SH-SY5Y (cell line): Measurements from ENCODE around the gene POLR2A.

Experiments used
- GATA2 ChIP-seq: IDR thresholded peaks from 2 replicates; pipeline ENCODE4 v1.6.1; 2011; ENCODE audit warnings: mild to moderate bottlenecking, low read depth, low read length
- GATA3 ChIP-seq: IDR thresholded peaks from 2 replicates; pipeline ENCODE4 v1.6.1; 2011; ENCODE audit warnings: low read depth, mild to moderate bottlenecking, low read length, moderate library complexity

POLR2A gene

DNA sequence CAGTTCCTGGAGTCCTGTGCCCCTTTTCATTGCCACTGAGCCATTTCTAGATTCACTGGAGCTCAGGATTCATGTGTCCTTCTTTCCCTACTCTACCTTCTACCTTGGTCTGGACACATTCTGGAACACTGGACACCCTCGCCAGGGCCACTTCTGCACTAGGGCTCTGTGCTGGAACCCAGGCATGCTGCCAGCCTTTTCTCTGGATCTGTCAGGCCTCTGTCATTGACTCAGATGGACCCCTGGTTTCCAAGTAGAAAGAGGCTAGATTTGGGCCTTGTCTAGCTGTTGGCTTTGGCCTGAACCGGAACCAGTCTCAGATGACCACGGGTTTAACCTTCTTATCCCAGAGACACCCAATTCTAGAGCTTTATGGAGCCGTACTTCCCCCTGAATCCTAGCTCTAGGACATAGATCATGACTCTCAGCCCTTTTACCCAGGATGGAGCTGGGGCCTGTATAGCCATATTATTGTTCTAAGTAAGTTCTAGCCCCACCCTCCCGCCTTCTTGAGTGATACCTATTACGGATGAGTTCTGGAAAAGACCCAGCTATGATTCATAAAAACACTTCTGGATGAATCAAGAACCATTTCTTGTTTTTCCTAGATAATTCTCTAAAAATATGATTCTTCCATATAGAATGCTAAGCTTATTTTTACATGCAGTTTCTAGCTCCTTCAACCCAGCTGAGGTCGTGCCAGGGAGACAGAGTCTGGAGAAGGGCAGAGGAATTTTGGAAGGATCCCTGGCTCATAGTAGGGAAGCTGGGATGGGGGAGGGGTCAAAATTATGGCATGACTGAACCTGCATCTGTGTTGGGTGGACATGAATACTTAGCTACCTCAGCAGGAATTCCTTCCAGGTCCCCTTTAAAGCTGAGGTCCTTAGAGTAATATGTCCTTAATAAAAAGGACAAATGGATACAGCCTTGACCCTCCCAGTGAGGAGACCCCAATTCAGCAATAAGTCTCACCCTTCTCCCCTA, 40.4 kb upstream of the POLR2A start:
- TF ChIP-seq GATA2 (no peak), GATA3 (no peak)

DNA sequence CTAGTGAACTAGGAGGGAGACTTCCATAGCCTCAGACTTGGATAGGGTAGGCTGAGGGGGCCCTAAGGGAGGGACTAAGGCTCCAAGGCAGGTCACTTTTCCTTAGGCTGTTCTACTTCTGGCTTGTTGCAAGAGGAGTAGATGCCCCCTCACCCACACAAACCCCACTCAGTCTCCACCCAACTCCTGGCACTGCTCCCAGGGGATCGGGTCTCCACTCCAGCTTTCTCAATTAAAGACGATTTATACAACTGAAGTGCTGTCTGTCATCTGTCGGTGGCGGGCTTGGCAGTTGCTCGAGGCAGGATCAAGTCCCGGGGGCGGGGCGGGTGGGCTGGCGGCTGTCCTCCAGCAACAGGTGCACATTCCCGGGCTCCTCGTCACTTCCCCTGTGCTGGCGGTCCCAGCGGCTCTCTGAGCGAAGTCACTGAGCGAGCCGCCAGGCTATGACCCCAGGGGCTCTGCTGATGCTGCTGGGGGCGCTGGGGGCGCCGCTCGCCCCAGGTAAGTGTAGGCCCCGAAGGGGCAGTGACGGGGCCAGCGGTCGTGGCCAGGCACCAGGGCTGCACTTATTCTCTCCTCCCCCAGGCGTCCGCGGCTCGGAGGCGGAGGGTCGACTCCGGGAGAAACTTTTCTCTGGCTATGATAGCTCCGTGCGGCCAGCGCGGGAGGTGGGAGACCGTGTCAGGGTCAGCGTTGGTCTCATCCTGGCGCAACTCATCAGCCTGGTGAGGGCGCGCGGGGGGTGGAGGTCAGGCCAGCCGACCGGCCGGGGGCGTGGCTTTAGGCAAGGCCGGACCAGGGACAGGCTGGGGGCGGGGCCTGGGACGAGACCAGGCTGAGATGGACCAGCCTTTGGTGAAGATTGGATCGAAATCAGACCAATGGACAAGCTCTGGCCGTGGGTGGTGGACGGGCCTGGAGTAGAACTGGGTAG, 39.2 kb upstream of the POLR2A start, which contains the start of gene CHRNB1:
Gene CHRNB1 (plus strand): TSS at position 380 of the 937 bp plus-strand sequence. CDS start 67 bp downstream, at position 447.
- no peak for TF ChIP-seq GATA2
- no peak for TF ChIP-seq GATA3

DNA sequence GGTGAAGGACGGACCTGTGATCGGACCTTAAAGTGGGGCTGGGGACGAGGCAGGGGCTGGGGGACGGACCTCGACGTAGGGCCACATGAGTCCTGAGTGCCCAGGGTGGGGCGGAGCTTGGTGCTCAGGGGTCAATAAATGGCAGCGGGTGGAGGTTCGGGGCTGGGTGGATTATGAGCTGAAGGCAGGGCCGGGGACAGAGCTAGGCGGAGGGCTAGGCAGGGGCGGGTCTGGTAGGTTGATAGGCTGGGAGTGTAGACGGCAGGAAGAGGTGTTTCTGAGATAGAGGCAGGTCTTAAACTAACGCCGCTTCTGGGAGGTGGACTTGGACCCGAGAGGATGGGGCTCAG, 38.6 kb upstream of the POLR2A start:
- TF ChIP-seq GATA2 (no peak), GATA3 (no peak)

DNA sequence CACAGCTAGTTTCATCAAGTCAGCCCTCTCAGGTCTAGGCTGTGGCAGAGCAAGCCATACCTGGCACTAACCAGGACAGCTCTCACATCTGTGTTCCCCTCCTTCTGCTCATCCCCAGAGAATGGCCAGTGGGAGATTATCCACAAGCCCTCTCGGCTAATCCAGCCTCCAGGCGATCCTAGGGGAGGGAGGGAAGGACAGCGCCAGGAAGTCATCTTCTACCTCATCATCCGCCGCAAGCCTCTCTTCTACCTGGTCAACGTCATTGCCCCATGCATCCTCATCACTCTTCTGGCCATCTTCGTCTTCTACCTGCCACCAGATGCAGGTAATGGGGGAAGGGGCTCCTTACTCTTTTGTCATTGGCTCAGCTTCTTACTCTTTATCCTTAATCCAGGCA, 35.7 kb upstream of the POLR2A start:
- TF ChIP-seq GATA3 (no peak), GATA2 (no peak)

DNA sequence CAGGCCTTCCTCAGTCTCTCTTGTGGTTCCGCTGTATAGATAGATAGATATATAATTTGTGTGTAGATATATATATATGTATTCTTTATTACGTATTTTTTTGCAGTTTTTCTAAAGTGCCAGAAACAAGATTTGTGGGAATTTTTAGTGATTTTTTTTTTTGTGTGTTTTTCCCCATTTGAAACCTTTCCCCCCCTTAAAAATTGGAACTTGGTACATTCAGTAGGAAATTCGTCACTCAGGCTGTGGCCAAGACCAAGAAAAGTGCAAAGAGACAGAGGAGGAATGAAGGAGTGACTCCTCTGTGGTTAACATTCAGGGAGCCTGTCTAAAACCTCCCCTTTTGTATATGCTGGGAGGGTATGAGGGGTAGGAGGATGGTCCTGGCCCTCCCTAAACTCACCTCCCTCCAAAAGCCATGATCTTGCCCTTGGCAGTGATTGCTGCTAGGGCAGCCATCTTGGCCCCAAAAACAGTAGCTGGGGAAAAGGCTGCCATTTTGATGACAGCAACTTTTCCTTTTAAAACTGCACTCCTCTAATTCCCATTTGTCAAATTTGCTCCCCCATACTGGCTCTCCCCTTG, 24.1 kb upstream of the POLR2A start:
- TF ChIP-seq GATA3 (no peak), GATA2 (no peak)

DNA sequence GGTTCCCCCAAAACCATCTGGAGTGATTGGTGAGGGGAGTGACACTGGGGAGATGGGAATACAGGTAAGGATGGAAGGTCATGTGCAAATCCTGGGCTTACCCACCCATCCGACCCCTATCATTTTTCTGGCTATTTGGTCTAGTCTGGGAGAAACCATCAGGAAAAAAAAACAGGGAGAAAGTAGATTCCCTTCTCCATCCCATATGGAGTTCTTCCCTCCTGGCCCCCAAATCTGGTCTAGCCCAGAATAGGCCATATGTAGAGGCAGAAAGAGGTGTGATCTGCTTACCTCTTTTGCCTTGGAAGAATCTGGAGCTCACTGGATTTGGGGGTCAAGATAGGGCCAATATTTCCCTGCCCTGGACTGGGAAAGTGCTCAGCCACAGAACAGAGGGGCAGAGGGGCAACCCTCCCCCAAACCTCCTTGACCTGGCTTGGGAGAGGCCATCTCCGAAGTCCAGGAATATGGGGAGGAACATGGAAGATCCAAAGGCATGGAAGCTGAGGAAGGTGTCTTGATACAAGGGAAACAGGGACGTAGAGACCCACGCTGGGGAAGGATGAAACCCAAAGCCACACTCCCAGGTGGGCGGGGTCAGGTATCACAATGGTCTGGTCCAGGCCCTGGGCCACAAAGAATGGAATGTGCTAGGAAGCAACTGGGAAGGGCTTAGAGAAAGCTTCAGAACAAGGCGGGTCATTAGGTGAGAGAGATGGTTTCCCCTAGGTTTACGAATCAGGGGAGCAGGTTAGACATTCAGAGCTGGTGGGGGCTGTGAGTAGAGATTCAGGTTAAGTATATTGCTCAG, 23.1 kb upstream of the POLR2A start:
- no peak for TF ChIP-seq GATA2
- no peak for TF ChIP-seq GATA3

DNA sequence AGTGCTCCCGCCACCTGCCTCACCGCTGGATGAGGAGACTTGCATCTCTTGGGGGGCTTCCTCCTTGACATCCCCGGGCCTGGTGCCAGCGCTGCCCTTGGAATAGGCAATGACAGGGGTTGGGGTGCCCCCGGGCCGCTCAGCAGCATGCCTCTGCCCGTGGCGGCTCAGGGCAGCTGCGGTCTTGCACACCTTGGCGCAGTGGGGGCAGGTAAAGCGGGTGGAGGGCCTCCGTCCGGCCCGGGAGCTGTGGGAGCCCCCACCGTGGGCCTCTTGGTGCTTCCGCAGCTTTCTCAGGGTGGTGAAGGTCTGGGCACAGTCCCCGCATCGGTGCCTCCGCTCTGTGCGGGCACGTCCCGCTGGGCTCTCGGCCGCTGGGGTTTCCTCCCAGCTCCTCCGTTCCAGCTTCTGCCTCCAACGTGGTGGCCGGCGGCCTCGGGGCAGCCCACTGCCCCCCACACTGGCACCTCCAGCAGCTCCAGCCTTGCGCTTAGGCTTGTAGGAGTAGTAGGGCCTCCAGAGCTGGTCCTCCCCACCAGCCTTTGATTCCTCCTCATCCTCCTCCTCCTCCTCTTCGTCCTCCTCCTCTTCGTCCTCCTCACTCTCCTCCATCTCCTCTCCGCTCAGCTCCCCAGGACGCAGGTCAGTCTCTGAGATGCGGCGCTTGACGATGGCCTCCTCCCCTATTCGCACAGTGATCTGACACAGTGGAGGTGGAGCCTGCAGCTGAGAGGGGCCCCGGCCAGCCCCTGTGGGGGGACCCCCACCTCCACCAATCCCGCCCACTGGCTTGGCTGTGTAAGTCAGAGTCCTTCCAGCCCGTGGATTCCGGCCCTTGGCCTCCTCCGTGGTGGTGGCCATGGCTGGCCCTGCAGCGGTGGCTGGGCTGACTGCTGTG, 21.4 kb upstream of the POLR2A start:
- TF ChIP-seq GATA2, result no peak
- no peak for TF ChIP-seq GATA3

DNA sequence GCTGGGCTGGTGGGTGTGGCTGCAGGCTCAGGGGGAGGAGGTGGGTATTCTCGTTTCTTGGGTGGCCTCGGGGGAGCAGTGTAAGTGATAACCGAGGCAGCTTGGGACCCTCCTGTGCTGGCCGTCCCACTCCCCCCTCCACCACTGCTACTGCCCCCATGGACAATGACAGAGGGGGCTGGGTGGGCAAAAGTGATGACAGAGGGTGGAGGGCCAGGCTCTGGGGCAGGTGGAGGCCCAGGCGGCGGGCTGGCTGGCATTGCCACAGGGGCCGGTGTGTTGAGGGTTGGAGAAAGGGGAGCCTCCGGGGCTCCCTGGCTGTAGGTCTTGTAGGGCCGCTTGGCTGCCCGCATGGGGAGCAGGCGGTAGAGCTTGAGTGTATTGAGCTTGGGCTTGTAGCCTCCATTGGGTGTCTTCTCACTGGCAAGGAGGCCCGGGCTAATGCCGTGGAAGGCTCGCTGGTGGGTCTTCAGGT, 20.8 kb upstream of the POLR2A start:
- TF ChIP-seq GATA3 (no peak), GATA2 (no peak)

DNA sequence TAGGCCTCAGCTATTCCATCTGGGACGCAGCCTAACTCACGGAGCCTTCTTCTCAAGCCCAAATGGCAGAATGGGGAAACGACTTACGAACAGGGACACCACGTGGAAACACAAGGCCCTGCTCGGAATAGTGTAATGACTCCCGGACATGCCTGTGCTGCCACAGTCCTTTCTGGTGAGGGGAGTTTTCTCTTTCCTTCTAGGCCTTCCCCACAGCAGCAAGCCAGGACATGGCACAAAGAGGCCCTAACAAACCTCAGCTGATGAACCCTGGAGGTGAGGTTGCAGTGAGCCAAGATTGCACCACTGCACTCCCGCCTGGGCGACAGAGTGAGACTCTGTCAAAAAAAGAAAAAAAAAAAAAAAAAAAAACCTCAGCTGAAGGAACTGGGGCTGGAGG, 20.1 kb upstream of the POLR2A start:
- TF ChIP-seq GATA3, result no peak
- TF ChIP-seq GATA2, result no peak

DNA sequence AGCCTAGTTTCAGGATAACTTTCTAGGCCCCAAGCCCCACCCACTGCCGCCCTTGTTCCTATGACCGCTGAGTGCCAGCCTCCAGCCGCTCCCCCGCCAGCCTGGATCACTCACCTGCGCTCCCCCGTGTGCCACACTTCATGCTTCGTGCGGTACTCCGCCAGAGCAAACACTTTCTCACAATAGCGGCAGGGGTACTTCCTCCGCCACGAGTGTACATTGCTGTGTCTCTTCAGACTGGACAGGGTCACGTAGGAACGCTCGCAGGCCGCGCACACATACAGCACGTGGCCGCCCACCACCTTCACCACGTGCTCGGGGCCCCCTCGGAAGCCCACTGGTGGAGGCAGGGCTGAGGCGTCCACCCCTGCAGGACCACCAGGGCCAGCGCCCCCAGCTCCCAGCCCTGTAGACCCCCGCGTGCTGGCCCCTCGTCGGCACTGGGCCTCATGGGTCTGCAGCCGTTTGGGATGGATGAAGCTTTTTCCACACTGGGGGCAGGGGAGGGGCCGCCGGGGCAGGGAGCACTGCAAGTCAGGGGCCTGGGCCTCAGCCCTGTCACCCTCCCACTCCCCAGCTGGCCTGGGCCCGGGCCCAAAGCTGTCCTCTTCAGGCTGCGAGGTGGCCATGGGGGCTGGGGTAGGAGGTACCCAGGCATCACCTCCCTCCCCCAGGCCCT, 18.4 kb upstream of the POLR2A start:
- no peak for TF ChIP-seq GATA3
- no peak for TF ChIP-seq GATA2

DNA sequence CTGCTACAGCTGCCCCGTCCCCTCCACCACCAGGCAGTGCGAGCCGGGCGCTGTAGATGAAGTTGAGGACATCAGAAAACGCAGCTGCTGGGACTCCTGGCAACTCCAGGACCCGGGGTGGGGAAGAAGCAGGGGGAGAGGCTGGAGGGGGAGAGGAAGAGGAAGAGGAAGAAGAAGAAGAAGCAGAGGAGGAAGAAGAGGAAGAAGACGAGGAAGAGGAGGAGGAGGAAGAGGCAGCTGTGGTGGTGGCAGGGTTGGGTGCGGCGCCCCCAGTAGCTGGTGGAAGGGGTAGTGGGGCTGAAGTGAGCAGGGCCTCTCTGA, 17.9 kb upstream of the POLR2A start:
- no peak for TF ChIP-seq GATA3
- no peak for TF ChIP-seq GATA2

DNA sequence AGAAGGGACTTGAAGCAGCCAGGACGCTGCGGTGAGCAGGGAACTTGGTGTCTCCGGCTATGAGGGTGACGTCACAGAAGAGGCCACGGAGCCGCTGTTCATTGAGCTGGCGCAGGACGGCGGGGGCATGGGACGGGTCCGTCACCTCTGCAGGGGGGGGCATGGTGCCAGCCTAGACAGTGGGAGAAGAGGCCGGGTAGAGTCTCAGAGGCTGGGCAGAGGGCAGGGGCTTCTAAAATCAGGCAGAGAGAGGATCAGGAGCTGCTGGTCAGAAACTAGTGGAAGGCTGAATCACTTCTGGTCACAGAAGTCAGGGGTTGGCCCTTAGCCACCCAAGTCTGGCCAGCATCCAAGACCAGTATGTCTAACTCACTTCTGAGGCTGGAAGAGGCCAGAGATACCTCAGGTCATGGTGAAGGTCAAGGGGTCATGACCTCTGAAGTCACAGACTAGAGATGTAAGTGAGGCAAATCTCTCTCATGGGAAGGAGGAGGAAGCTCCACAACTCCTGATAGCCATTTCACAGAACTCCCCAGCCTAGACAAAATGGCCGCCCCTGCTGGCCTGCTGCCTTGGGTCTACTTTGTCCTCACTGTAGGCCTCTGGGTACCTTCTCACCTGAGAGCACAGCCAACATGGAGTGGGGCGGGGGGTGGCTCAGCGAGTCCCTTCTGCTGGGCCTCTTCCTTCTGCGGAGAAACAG, 17.4 kb upstream of the POLR2A start:
- TF ChIP-seq GATA2, result no peak
